Panc1 (cell line): ENCODE results near the gene KRT75. TPM values are rescaled to one million over a fixed set of nuclear protein-coding genes. Genes with fewer than 3 reads are reported as not detected.
A peak's percentile ranks its signal among the peaks of the same experiment; 100 is the strongest.

ENCODE experiments used
- ATAC-seq: fragments of 200-7000 bp; cut with Tn5 transposase; 2 replicates; pipeline ENCODE4 v1.9.1; 2020; ENCODE audit warnings: mild to moderate bottlenecking, moderate library complexity
- BruUV-seq: library from RNA; stranded (reverse); fragments of 400-500 nt; replicated peaks from 2 replicates; lab custom pipeline; 2021; lab: Mats Ljungman, UMichigan
- CTCF ChIA-PET: fragments of 300-600 bp; sonication (Branson Sonifier 250); formaldehyde crosslinking; loops from one replicate; lab custom pipeline; 2022; ENCODE audit warnings: antibody characterized with exemption; lab: Charles Lee
- POLR2A ChIA-PET: fragments of 300-600 bp; sonication (Branson Sonifier 250); formaldehyde crosslinking; loops from one replicate; lab custom pipeline; 2022; ENCODE audit warnings: antibody characterized with exemption; lab: Charles Lee
- DNase-seq: peaks from one replicate; pipeline ENCODE4 v3.0.0-alpha.2; 2010; ENCODE audit warnings: low read depth, low spot score
- H3K27ac ChIP-seq: 2 replicates; pipeline ENCODE4 v1.5.1; 2011; ENCODE audit warnings: mild to moderate bottlenecking, low read length, inconsistent platforms
- H3K27me3 ChIP-seq: fragments of 200-500 bp; sonication (Bioruptor generic); 2 replicates; pipeline ENCODE4 v1.6.0; 2014; ENCODE audit warnings: low read length, inconsistent platforms; ENCODE audit not compliant: control insufficient read depth, insufficient read depth
- H3K36me3 ChIP-seq: fragments of 200-500 bp; sonication (Bioruptor generic); 2 replicates; pipeline ENCODE4 v1.5.1; 2014; ENCODE audit warnings: inconsistent platforms, mild to moderate bottlenecking, low read length, moderate library complexity; ENCODE audit not compliant: control insufficient read depth, insufficient read depth
- H3K4me1 ChIP-seq: 2 replicates; pipeline ENCODE4 v1.5.1; 2011; ENCODE audit warnings: inconsistent platforms, mild to moderate bottlenecking, low read length, moderate library complexity; ENCODE audit not compliant: control insufficient read depth, insufficient read depth
- H3K4me3 ChIP-seq, 2 experiments: 2 replicates each; pipeline ENCODE4 v1.5.1; 2011 to 2012; ENCODE audit warnings: low read depth in 2 of 2, low read length in 2 of 2, mild to moderate bottlenecking in 2 of 2, inconsistent platforms in 1 of 2, moderate library complexity in 1 of 2
- H3K9me3 ChIP-seq: fragments of 200-500 bp; sonication (Bioruptor generic); 2 replicates; pipeline ENCODE4 v1.5.1; 2014; ENCODE audit warnings: low read depth, mild to moderate bottlenecking, inconsistent platforms, low read length, moderate library complexity; ENCODE audit not compliant: control insufficient read depth, insufficient read depth
- POLR2AphosphoS5 ChIP-seq: IDR thresholded peaks from 2 replicates; pipeline ENCODE4 v1.6.1; 2012; ENCODE audit warnings: mild to moderate bottlenecking, low read depth, low read length, moderate library complexity
- SIN3A ChIP-seq: IDR thresholded peaks from 2 replicates; pipeline ENCODE4 v1.6.1; 2012; ENCODE audit warnings: low read depth, mild to moderate bottlenecking, low read length, moderate library complexity, borderline replicate concordance; ENCODE audit not compliant: insufficient read depth
- TCF7L2 ChIP-seq: IDR thresholded peaks from 2 replicates; pipeline ENCODE4 v1.6.1; 2011; ENCODE audit warnings: mild to moderate bottlenecking, low read depth, low read length, inconsistent platforms
- in situ Hi-C: cut with HindIII; loops from 2 replicates; pipeline ENCODE4 v1.10.0; 2016; ENCODE audit warnings: low sequenced_read_pairs, low pct_unique_long_range_greater_than_20kb
- intact Hi-C: fragments of 100-400 bp; cut with micrococcal nuclease; formaldehyde crosslinking; loops from one replicate; pipeline ENCODE4 v1.10.0; 2022; ENCODE audit not compliant: unreplicated experiment
- total RNA-seq: library from RNA; stranded (reverse); gene quantifications from one replicate; pipeline ENCODE4 v1.2.1, GENCODE V29; 2021; ENCODE audit not compliant: unreplicated experiment
- TF ChIP-seq, protein P1 (sequence below): fragments of 450-650 bp; IDR thresholded peaks from 2 replicates; pipeline ENCODE4 v1.5.1; 2017; ENCODE audit warnings: mild to moderate bottlenecking
- TF ChIP-seq, protein P2 (sequence below), 2 experiments: IDR thresholded peaks; 2 replicates each; pipeline ENCODE4 v1.6.1; 2011 to 2012; ENCODE audit warnings: low read depth in 2 of 2, control low read depth in 1 of 2, low read length in 1 of 2, mild to moderate bottlenecking in 1 of 2, moderate library complexity in 1 of 2; ENCODE audit not compliant: insufficient read depth in 1 of 2

The KRT75 gene
- total RNA-seq, 1 experiment from 2014 or later = 0.15 TPM

DNA sequence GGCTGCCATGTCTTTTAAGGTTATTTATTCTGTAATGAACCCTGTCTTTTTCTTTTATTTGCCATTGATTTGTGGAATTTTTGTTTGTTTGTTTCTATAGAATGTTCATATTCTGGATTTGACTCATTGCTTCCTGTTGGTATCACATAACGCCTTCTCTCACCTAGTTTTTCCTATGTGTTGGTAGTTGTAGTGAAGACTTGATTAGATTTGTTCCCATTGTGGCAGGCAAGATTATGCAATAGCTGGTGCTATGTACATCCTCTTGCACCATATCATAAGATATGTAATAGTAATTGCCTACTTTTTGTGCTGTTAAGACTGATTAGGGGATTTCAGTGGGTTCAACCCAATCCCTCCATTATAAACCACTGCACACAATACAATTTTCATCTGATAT is 21.6 kb upstream of the KRT75 start:
- in situ Hi-C loops (no loop called here), intact Hi-C loops (no loop called here)
- peaks cover 8% of the 10 kb centered on the region; the same call in 1 of the 2 replicates for H3K4me1 ChIP-seq
- DNase-seq = no peak
- no TSS peak for BruUV-seq
- ATAC-seq = no peak
- H3K27ac ChIP-seq = no peak overlapping the region
- ChIA-PET POLR2A (no interaction called here), CTCF (no interaction called here)
- H3K27me3 ChIP-seq = no peaks in the 10 kb centered on the region
- H3K4me3 ChIP-seq = no peak overlapping the region
- TF ChIP-seq, protein P1, sequence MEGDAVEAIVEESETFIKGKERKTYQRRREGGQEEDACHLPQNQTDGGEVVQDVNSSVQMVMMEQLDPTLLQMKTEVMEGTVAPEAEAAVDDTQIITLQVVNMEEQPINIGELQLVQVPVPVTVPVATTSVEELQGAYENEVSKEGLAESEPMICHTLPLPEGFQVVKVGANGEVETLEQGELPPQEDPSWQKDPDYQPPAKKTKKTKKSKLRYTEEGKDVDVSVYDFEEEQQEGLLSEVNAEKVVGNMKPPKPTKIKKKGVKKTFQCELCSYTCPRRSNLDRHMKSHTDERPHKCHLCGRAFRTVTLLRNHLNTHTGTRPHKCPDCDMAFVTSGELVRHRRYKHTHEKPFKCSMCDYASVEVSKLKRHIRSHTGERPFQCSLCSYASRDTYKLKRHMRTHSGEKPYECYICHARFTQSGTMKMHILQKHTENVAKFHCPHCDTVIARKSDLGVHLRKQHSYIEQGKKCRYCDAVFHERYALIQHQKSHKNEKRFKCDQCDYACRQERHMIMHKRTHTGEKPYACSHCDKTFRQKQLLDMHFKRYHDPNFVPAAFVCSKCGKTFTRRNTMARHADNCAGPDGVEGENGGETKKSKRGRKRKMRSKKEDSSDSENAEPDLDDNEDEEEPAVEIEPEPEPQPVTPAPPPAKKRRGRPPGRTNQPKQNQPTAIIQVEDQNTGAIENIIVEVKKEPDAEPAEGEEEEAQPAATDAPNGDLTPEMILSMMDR = no peak
- TF ChIP-seq TCF7L2 (no peak), POLR2AphosphoS5 (no peak), SIN3A (no peak)
- TF ChIP-seq, protein P2, sequence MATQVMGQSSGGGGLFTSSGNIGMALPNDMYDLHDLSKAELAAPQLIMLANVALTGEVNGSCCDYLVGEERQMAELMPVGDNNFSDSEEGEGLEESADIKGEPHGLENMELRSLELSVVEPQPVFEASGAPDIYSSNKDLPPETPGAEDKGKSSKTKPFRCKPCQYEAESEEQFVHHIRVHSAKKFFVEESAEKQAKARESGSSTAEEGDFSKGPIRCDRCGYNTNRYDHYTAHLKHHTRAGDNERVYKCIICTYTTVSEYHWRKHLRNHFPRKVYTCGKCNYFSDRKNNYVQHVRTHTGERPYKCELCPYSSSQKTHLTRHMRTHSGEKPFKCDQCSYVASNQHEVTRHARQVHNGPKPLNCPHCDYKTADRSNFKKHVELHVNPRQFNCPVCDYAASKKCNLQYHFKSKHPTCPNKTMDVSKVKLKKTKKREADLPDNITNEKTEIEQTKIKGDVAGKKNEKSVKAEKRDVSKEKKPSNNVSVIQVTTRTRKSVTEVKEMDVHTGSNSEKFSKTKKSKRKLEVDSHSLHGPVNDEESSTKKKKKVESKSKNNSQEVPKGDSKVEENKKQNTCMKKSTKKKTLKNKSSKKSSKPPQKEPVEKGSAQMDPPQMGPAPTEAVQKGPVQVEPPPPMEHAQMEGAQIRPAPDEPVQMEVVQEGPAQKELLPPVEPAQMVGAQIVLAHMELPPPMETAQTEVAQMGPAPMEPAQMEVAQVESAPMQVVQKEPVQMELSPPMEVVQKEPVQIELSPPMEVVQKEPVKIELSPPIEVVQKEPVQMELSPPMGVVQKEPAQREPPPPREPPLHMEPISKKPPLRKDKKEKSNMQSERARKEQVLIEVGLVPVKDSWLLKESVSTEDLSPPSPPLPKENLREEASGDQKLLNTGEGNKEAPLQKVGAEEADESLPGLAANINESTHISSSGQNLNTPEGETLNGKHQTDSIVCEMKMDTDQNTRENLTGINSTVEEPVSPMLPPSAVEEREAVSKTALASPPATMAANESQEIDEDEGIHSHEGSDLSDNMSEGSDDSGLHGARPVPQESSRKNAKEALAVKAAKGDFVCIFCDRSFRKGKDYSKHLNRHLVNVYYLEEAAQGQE (IDR thresholded peaks at IDR 0.05; ENCODE audit: insufficient read depth in 1 of 2, low read depth in 2 of 2, low read length in 1 of 2) = no peak
- H3K36me3 ChIP-seq = no peaks in the 10 kb centered on the region
- H3K9me3 ChIP-seq = no peaks in the 10 kb centered on the region

DNA sequence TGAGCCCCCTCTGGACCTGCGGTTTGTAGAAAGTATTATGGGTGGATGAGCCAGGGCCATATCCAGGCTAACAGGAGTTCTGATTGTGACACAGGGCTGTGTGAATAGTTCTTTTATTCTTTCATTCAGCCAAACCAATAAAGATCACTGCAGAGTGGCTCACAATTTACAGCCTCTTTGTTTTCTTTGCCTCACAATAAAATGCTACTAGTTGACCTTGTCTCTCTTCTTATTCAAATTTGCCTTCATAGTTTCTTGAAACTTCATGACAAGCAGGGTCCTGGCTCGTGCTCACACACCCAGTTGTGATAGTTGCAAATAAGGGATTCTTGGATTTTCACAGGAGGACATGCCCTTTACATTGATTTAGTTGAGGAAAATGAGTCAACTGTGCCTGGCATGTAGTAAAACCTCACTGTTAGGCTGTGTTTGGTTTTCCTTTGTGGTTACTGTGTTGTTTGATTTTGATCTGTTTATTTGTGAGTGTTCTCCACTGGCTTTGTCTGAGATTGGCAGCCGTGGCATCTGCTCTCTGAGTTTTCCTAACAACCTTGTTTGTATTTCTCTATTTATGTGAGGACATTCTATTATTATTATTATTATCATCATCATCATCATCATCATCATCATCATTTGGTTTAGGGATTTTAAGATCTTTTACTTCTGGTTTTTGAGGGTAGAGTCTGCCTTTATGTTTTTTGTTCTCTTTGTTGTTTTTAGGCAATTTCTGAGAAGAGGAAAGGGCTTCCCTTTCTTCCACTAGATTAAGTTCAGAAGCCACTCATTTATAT is 20.4 kb upstream of the KRT75 start:
- intact Hi-C loops = no loop called here
- TF ChIP-seq, protein P2 (IDR thresholded peaks at IDR 0.05; ENCODE audit: insufficient read depth in 1 of 2, low read depth in 2 of 2, low read length in 1 of 2) = no peak; a peak in 1 of 4 replicates
- TF ChIP-seq TCF7L2 = peak; percentile 82
- peak; percentile 60; the same call in 1 of the 2 replicates for TF ChIP-seq POLR2AphosphoS5
- BruUV-seq = no TSS peak
- peak; percentile 92 for ATAC-seq
- peaks cover 8% of the 10 kb centered on the region; the same call in 1 of the 2 replicates for H3K4me1 ChIP-seq
- in situ Hi-C loops = no loop called here
- no peak overlapping the region; the same call in 1 of the 2 replicates for H3K27ac ChIP-seq
- no peaks in the 10 kb centered on the region for H3K9me3 ChIP-seq
- peaks cover 3% of the 10 kb centered on the region; the same call in 1 of the 2 replicates for H3K27me3 ChIP-seq
- POLR2A ChIA-PET = no interaction called here
- CTCF ChIA-PET = no interaction called here
- no peak overlapping the region for H3K4me3 ChIP-seq
- peak; percentile 70 for DNase-seq
- H3K36me3 ChIP-seq = no peaks in the 10 kb centered on the region
